HPDE6-E6E7 (cell line): ENCODE data around the gene NUP50.
"Not testable (repeated sequence)": the region's sequence is repeated elsewhere in the genome, so short reads cannot be mapped to it uniquely, and the experiment has no call there.

Experiments
- DNase-seq: peaks from one replicate; pipeline ENCODE4 v3.0.0; 2011; ENCODE audit warnings: missing footprints; ENCODE audit errors: extremely low spot score

The NUP50 gene

DNA sequence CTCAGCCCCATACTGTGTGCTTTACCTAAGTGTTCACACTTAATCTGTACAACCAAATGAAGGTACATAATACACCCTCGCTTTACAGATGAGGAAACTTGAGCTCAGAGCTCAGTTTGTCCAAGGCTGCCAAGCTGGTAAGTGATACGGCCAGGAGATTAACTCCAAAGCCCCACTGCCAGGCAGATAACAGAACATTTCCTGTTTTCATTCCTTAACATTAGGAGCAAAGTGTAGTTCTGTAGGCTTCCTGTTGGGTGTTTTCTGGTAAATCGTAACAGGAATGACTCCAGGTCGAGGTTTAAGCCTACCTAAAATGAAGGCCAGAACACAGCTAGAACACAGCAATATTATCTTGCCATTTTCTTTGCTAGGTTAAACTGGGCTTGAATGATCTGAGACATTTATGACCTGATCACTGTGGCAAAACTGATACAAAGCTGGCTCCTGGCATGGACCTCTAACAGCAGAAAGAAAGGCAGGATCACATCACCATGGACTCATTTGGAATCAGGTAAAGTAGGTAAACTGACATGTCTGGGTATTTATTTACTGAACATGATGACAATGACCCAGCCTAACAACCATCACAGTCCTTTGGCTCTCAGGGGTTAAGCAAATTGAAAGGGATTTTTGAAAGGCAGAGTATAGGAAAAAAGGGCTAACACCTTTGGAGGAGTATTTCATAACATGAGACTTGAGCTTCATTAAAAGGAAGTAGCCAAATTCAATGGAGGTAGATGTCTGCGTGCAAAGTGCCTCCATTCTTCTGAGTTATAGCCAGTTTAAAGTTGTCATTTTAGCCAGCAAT, 3.9 kb upstream of the NUP50 start:
- no peak for DNase-seq

DNA sequence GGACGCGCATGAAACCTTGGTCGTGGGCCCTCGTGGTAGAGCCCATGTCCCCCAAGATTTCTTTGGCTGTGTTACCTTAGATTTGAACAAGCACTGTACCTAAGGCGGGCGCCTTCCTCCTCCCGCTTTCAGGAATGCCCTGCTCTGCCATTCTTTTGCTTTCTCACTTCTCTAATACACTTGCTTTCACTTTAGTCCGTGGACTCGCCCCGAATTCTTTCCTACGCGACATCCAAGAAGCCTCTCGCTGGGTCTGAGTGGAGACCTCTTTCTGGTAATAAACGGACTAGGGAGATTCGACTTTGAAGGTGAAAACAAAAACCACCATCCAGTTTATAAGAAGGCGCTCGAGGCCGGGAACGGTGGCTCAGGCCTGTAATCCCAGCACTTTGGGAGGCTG, 1.2 kb upstream of the NUP50 start:
- DNase-seq, result no peak

- DNase-seq, result no peak
These were observed 650 bp upstream of the NUP50 start for GRCh38 chr22:45163099-45163450.

DNA sequence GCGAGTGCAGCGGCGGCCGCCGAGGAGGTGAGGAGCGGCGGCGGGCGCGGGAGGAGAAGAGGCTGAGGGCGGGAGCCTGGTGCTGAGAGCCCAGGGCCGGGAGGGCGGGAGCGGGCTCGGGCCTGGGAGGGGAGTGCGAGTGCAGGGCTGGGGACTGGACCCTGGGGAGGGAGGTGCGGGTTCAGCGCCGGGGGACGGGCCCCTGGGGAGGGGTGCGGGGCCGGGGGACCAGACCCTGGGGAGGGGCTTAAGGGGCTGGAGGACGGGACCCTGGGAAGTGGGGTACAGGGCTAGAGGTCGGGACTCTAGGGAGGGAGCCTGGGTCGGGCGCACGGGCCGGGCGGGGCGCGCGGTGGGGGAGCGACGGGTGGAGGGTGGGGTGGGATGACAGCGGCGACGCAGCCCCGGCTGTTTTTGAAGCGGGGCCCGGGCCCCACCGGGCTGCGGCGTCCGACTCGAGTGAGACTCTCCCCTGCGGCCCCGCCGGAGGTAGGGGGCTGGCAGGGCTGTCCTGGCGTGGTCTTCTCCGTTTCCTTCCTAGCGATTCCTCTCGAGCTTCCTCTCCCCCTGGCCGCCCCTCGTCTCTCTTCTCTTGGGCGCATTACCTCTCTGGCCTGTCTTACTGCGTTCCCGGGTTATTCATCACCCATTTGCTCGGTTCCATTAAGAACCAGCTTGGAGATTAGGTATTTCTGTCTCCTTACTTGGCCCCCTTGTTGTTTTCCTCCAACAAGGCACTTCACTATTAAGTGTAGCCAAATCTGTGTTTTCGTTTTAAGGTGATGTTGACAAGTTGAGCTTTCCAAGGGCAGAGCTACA, 754 bp downstream of the NUP50 start:
- DNase-seq, result no peak

DNA sequence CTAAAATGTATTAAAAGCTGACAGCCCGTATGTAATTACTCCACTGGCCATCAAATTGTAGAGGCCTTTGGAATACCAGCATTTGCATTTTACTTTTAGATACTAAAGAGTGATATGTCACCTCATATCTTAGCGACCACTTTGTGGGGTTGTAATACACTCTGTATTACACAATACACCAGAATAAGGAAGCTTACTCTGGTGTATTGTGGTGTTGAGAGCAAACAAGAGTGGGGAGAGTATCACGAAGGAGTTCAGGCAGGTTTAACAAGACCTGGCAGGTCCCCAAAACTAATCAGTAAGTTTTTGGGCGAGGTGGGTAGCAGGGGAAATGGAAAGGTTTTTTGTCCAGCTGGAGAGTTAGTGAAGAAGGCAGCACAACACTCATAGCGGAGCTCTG, 3.2 kb downstream of the NUP50 start:
- no peak for DNase-seq

DNA sequence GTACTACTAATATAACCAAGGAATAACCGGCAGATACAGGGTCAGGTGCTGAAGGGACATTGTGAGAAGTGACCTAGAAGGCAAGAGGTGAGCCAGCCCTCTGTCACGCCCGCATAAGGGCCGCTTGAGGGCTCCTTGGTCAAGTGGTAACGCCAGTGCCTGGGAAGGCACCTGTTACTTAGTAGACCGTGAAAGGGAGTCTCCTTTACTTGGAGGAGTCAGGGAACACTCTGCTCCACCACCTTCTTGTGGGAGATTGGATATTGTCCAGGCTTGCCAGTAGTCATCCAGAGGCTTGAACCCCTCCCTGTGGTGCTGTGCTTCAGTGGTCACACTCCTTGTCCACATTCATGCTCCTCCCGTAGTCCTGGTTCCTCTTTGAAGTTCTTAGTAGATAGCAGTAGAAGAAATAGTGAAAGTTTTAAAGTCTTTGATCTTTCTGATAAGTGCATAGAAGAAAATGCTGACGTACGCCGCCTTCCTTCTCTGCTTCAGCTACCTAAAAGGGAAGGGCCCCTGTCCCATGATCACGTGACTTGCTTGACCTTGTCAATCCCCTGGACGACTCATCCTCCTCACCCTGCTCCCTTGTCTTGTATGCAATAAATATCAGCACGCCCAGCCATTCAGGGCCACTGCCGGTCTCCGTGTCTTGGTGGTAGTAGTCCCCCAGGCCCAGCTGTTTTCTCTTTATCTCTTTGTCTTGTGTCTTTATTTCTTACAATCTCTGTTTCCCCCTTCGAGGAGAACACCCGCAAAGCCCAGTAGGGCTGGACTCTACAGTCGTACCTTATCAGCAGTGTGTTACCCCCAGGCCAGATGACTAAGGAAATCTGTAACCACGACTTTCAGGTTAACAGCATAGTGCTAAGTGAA, 6.1 kb downstream of the NUP50 start:
- no peak for DNase-seq

GRCh38 chr22:45171830-45172229, 8.1 kb downstream of the NUP50 start:
- no peak for DNase-seq

GRCh38 chr22:45172881-45173585, 9.3 kb downstream of the NUP50 start:
- DNase-seq, result no peak

- DNase-seq, result no peak
These were observed 15.7 kb downstream of the NUP50 start for GRCh38 chr22:45179276-45180049.

DNA sequence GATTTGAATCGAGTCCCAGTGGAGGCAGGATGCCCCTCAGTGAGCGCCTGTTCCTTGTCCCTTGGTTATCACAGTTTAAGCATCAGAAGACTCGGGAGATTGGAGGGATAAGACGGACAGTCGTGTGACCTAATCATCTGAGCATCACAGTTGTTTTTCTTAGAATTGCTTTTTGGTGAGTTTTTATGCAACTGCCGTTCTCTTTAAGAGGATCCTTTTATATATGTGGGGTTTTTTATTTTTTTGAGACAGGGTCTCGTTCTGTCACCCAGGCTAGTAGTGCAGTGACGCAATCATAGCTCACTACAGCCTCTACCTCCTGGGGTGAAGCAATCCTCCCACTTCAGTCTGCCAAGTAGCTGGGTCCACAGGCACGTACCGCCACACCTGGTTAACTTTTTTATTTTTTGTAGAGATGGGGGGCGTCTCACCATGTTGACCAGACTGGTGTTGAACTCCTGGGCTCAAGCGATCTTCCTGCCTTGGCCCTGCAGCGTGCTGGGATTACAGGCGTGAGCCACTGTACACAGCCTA, 16.5 kb downstream of the NUP50 start:
- DNase-seq, result no peak

DNA sequence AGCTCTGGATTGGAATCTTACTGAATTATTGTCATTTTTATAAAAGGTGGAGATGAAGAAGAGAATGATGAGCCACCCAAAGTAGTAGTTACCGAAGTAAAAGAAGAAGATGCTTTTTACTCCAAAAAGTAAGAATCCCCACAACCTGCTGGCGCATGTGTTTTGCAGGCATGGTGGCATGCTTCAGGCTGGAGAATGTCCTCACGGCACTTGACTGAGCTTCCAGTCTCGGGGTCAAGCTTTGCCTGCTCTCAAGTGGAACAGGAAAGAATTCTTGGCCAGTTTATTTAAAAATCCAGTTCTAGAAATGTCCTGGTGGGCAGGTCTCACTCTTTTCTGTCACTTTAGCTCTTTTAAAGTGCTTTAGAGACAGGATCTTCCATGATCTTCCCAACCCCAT, 17.5 kb downstream of the NUP50 start:
- DNase-seq, result no peak

DNA sequence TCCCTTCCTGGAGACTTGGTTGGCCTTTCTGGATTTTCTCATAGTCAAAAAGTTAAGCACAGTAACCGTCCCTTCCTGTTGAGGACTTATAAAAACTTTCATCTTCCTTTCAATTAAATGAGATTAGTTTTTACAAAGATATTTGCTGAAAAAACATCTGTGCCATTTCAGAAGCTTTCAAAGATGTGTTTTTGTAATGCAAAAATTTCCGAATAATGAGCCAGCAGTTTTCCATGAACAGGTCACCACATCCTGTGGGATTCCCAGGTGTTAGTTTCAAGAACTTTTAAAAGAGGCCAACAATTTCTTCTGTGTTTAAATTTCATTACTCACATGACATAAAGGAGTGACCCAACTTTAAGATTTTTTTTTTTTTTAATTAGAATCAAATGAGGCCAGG, 18.0 kb downstream of the NUP50 start:
- no peak for DNase-seq

GRCh38 chr22:45183974-45184373, 20.2 kb downstream of the NUP50 start:
- DNase-seq, result no peak

DNA sequence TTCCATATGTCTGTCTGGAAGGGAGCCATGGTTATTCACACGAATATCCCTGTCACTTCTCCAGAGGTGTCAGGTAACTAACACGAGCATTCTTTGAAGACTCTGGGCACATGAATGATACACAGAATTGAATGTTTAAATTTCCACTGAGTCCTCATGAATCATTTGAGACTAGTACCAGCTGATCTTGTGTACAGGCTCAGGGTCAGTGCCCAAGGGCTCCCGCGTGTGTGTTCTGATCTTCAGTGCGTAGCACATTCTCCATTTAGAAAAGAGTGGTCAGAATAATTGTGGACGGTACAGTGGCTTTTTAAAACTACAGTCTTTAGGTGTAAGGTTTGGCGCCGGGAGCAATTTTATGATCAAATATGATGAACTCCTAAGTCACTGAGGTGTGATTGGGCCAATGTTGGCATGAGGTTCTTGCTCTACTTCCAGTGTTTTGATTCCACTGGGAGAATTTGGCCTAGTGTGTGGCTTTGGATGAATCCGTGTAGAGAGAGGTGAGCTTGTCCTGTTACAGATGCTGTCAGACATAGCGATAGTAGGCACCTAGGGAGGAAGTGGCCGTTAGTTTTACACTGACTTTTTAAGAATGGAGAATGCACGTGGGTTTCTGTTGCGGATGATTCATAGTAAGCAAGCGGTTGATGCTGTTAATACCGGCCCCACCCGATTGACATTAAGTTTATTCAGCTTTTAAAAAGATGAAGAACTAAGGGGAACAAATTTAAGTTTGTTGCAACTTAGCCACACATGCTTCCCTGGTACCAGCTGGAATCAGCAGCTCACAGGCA, 22.2 kb downstream of the NUP50 start:
- no peak for DNase-seq

DNA sequence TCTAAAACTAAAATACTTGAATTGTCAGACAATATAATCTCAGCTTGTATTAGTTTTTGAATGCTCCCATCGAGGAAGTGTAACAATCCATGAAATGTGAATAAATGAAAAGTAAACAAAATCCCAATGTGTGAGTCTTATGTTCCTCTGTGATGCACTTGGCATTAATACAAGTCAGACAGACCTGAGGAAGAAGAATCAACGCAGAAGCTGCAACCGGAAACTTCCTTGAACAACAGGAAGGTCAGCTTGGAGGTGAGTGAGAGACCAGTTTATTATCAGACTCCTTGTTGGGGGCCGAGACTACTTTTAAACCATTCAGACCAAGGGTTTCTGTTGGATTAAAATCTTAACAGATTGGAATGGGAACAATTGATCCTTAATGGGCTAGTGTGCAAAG, 24.2 kb downstream of the NUP50 start:
- no peak for DNase-seq

- no peak for DNase-seq
These were observed 25.1 kb downstream of the NUP50 start for GRCh38 chr22:45188779-45189178.

DNA sequence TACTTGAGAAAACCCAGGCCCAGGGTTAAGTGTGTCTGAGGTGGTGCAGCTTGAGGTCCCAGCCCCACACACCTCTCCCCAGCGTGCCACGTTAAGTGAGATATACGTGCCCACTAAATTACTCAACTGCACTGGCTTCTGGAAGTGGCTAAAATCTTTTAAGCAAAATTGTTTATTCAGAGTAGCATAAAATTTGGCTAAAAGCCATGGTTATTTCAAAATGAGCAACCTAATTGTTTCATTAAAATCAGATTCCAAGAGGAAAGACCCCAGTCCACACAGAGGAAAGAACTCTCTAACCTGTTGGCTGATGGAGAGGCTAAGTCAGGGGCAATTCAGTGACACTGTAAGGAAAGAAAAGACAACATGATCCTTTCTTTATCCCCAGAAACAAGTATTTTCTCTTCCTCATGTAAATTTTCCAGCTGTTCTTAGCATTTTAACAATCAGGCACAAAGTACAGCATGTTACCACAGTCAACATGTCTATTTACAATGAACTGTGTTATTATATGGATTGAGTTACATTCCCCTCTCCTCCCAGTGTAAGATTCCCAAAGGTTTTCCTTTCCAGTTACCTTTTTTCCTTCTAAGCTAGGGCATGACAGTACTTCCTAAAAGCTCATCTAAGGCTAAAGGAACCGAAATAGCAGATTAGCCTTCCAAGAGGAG, 26.6 kb downstream of the NUP50 start:
- DNase-seq, result no peak

GRCh38 chr22:45191746-45192145, 28.0 kb downstream of the NUP50 start:
- DNase-seq, result not testable (repeated sequence)

GRCh38 chr22:45192701-45193187, 29.0 kb downstream of the NUP50 start:
- no peak for DNase-seq
